HG03571 (cell line): ENCODE results near the gene GALNTL6.
A peak's percentile ranks its signal among the peaks of the same experiment; 100 is the strongest.
"Not testable (repeated sequence)": the region's sequence is repeated elsewhere in the genome, so short reads cannot be mapped to it uniquely, and the experiment has no call there.

Source experiments
- ATAC-seq: cut with Tn5 transposase; IDR thresholded peaks from one replicate; pipeline ENCODE4 v1.9.1; 2021; ENCODE audit not compliant: unreplicated experiment

Gene GALNTL6

GRCh38 chr4:172708184-172708583 is 895.0 kb downstream of the GALNTL6 start:
- ATAC-seq, result no peak

GRCh38 chr4:172709376-172709775 is 896.2 kb downstream of the GALNTL6 start:
- ATAC-seq, result no peak

GRCh38 chr4:172716291-172716690 is 903.1 kb downstream of the GALNTL6 start:
- no peak for ATAC-seq

- no peak for ATAC-seq
These were observed 908.5 kb downstream of the GALNTL6 start for GRCh38 chr4:172721659-172722058.

- no peak for ATAC-seq
These were observed 912.4 kb downstream of the GALNTL6 start for GRCh38 chr4:172725581-172725980.

- no peak for ATAC-seq
These were observed 912.8 kb downstream of the GALNTL6 start for GRCh38 chr4:172726001-172726423.

GRCh38 chr4:172727631-172728030 is 914.4 kb downstream of the GALNTL6 start:
- ATAC-seq, result no peak

GRCh38 chr4:172733645-172734044 is 920.4 kb downstream of the GALNTL6 start:
- ATAC-seq, result not testable (repeated sequence)

- ATAC-seq, result no peak
These were observed 921.4 kb downstream of the GALNTL6 start for GRCh38 chr4:172734555-172734954.

- ATAC-seq, result no peak
These were observed 922.8 kb downstream of the GALNTL6 start for GRCh38 chr4:172736046-172736445.

GRCh38 chr4:172740434-172740833 is 927.2 kb downstream of the GALNTL6 start:
- ATAC-seq, result peak; percentile 69

GRCh38 chr4:172750910-172751309 is 937.7 kb downstream of the GALNTL6 start:
- ATAC-seq, result peak; percentile 90

GRCh38 chr4:172751550-172751949 is 938.3 kb downstream of the GALNTL6 start:
- ATAC-seq, result peak; percentile 12

GRCh38 chr4:172758586-172759340 is 945.6 kb downstream of the GALNTL6 start:
- ATAC-seq, result no peak

GRCh38 chr4:172760512-172760911 is 947.3 kb downstream of the GALNTL6 start:
- ATAC-seq, result no peak

GRCh38 chr4:172762895-172763294 is 949.7 kb downstream of the GALNTL6 start:
- no peak for ATAC-seq

GRCh38 chr4:172770787-172771186 is 957.6 kb downstream of the GALNTL6 start:
- ATAC-seq, result no peak

GRCh38 chr4:172772781-172773180 is 959.6 kb downstream of the GALNTL6 start:
- no peak for ATAC-seq

GRCh38 chr4:172776203-172776861 is 963.1 kb downstream of the GALNTL6 start:
- ATAC-seq, result no peak

- no peak for ATAC-seq
These were observed 964.7 kb downstream of the GALNTL6 start for GRCh38 chr4:172777729-172778431.

- ATAC-seq, result no peak
These were observed 965.4 kb downstream of the GALNTL6 start for GRCh38 chr4:172778583-172778982.

GRCh38 chr4:172780566-172781081 is 967.4 kb downstream of the GALNTL6 start:
- no peak for ATAC-seq
